HepG2 (cell line): ENCODE measurements around the gene MPST. TPM values are rescaled to one million over a fixed set of nuclear protein-coding genes. Genes with fewer than 3 reads are reported as not detected.

Experiments
- ASH2L ChIP-seq: fragments of 300-600, 200-600 bp; sonication (generic); IDR thresholded peaks from 2 replicates; pipeline ENCODE4 v1.7.0; 2017; ENCODE audit warnings: low read depth, mild to moderate bottlenecking, moderate library complexity, mixed read lengths, low read length; ENCODE audit not compliant: insufficient read length
- NONO ChIP-seq, 2 experiments: fragments of 450-650 bp in 1 of 2; sonication (generic) in 1 of 2; formaldehyde crosslinking in 1 of 2; IDR thresholded peaks in 1 of 2; conservative IDR thresholded peaks in 1 of 2; 2 replicates each; pipeline versions ENCODE4 v1.6.1 to v1.8.0; 2017 to 2022; ENCODE audit warnings: mild to moderate bottlenecking in 1 of 2, missing genetic modification reagents in 1 of 2, moderate library complexity in 1 of 2
- POGK ChIP-seq: sonication (generic); formaldehyde crosslinking; conservative IDR thresholded peaks from 2 replicates; pipeline ENCODE4 v1.8.0; 2022; ENCODE audit warnings: mild to moderate bottlenecking, moderate library complexity, missing genetic modification reagents
- SNAPC4 ChIP-seq: sonication (generic); formaldehyde crosslinking; IDR thresholded peaks from 2 replicates; pipeline ENCODE4 v1.4.0; 2020; ENCODE audit warnings: mild to moderate bottlenecking, missing genetic modification reagents
- TRIM24 ChIP-seq: sonication (generic); formaldehyde crosslinking; IDR thresholded peaks from 2 replicates; pipeline ENCODE4 v1.8.0; 2022; ENCODE audit warnings: mild to moderate bottlenecking, missing genetic modification reagents
- ZBTB34 ChIP-seq: sonication (generic); formaldehyde crosslinking; IDR thresholded peaks from 2 replicates; pipeline ENCODE4 v1.8.0; 2022; ENCODE audit warnings: mild to moderate bottlenecking, missing genetic modification reagents
- ZFP91 ChIP-seq: sonication (generic); formaldehyde crosslinking; IDR thresholded peaks from 2 replicates; pipeline ENCODE4 v1.9.0; 2022; ENCODE audit warnings: missing genetic modification reagents, mild to moderate bottlenecking, borderline replicate concordance
- polyA plus RNA-seq, 8 experiments: library from polyadenylated mRNA; depleted of rRNA in 3 of 8; stranded (reverse) in 7 of 8; unstranded in 1 of 8; fragments of >200 nt; fragmentation: Illumina TruSeq in 4 of 8; extraction: Trizol in 4 of 8; gene quantifications; 2 replicates each; pipeline versions ENCODE4 v1.2.1 to v1.2.3, GENCODE V29; 2011 to 2016; ENCODE audit warnings: low read depth in 4 of 8, missing spikeins in 1 of 8, mixed read lengths in 1 of 8; ENCODE audit not compliant: insufficient read depth in 1 of 8
- total RNA-seq, 5 experiments: library from RNA; depleted of rRNA; stranded (reverse); fragments of >200 nt; fragmentation: Illumina TruSeq; extraction: Trizol; gene quantifications; 2 replicates each; pipeline ENCODE4 v1.2.3, GENCODE V29; 2016; ENCODE audit warnings: low read depth in 1 of 5

Gene MPST
- total and polyA plus RNA-seq, 2 of the 13 experiments (the other 11 are each of a cell fraction or from before 2014, with no cell fraction given) = 133 to 141 TPM

- TF ChIP-seq SNAPC4 (CRISPR knock-in tag) (0 out of 2 replicates have a peak, but pooled peaks have one; percentile 43), ASH2L (peak; percentile 98), ZBTB34 (peak; percentile 67; the same call in 1 of the 2 replicates), TRIM24 (CRISPR knock-in tag) (peak; percentile 41; the same call in 1 of the 2 replicates), POGK (peak; percentile 63; the same call in 1 of the 2 replicates), ZFP91 (peak; percentile 71; the same call in 1 of the 2 replicates), NONO (IDR thresholded peaks at IDR 0.05) (no peak), NONO (CRISPR knock-in tag; conservative IDR thresholded peaks at IDR 0.05) (peak; percentile 89)
Measured at GRCh38 chr22:37043828-37044538, 24.4 kb downstream of the MPST start (continued).
